ENCODE measurements around the gene VPS35L.

The VPS35L gene

DNA sequence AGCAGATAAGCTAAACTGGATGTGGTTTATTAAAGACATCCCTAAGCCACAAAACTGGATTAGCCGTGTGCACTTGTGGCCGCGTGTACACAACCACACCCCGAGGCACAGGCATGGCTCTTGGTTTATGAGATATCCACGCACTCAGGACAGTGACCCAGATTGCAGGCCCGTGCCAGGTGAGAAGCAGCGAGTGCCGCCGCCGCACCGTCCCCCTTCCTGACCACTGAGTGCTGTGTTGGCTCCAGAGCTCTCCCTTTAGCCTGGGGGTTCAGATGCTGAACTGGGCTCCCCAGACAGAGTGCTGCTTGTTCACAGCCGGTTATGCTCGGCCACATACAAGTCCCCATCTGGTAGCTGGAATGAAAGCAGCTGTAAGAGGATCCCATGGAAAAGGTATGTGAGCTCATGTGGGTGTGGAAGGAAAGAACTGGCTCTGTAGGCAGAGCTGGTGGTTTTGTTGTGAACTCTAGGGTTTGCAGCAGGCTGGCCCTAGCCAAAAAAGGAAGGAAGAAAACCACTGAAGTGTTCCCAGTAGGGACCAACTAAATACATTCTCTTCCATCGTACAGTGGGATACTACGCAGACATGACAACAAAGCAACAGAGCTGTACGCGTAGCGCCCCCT, 133.0 kb downstream of the VPS35L start:
- no peak overlapping the region for H3K4me3 ChIP-seq (ENCODE audit: low read depth, low read length)

DNA sequence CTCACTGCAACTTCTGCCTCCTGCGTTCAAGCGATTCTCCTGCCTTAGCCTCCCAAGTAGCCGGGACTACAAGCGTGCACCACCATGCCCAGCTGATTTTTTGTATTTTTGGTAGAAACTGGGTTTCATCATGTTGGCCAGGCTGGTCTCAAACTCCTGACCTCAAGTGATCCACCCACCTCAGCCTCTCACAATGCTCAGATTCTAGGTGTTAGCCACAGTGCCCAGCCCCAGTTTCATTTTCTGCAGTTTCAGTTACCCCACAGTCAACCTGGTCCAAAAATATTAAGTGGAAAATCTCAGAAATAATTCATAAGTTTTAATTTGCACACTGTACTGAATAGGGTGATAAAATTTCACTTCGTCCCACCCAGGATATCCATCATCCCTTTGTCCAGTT, 133.8 kb downstream of the VPS35L start:
- no peak overlapping the region for H3K4me3 ChIP-seq (ENCODE audit: low read depth, low read length)

DNA sequence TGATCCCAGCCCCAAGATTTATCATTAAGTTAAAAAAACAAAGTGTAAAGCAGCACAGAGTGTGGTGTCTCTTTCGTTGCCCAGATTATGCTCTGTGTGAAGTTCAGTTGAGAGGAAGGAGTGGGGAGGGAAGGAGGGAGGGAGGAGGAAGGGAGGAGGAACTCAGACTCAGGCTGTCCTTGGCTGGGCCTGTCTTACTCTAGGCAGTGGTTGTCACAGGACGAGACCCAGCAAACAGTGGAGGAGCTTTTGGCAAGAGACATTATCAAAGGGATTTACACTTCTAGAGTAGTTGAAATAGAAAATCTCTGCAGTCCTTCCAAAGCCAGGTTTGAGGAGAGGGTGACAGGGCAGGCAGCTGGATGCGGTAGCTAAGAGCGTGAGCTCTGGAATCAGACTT, 134.7 kb downstream of the VPS35L start:
- H3K4me3 ChIP-seq (ENCODE audit: low read depth, low read length) = no peak overlapping the region

DNA sequence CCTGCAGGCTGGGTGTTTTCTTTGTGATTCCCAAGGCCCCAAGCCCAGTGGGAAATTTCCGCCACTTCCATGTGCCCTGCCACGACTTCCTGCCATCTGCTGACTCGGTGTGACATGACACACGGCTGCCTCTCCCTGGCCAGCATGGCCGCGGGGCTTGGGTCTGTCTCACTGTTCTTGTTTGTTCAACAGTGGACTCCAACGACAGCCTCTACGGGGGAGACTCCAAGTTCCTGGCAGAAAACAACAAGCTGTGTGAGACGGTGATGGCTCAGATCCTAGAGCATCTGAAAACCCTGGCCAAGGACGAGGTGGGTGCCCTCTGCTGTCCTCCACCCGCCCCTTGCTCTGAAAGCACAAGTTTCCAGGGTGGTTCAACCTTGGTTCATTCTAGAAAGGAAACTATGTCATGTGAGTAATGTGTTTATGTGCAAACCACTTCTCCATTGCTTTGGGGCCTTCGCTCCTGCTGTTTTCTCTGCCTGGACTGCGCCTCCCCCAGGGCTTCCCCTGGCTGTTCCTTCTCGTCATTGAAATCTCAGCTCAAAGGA, 135.7 kb downstream of the VPS35L start:
- H3K4me3 ChIP-seq (ENCODE audit: low read depth, low read length) = no peak overlapping the region

DNA sequence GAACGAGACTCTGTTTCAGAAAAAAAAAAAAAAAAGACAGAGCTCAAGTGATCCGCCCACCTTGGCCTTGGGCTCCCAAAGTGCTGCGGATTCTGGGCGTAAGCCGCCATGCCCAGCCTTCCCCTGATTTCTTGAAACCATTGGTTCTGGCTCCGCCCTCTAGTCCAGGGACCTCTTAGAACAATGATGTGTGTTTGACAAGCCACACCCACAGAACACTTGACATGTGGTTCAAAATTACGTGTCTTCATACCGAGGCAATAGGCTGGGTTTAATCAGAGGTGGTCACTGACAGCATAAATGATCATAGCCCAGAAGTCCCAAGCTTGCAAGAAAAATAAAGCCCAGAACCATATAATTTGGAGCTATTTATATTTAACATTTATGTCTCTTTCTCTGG, 139.5 kb downstream of the VPS35L start:
- no peak overlapping the region for H3K4me3 ChIP-seq (ENCODE audit: low read depth, low read length)

DNA sequence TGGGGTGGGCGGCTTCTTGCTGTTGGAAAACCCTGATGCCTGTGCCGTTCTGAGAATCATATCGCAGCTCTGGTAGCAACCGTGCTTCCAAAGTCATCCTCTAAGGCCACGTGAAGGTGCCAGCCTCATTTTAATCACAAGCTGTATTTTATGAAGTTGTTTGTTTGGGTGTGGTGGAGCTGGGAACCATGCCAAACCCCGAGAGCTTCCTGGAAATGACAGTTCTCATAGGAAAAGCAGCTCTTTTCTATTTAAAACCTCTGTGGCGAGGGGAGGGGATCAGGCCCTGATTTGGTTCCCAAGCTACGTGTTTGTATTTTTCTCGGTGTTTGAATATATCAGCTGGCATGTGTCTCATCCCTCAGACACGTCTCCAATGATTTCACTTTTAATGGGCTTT, 140.8 kb downstream of the VPS35L start:
- H3K4me3 ChIP-seq (ENCODE audit: low read depth, low read length) = no peak overlapping the region

DNA sequence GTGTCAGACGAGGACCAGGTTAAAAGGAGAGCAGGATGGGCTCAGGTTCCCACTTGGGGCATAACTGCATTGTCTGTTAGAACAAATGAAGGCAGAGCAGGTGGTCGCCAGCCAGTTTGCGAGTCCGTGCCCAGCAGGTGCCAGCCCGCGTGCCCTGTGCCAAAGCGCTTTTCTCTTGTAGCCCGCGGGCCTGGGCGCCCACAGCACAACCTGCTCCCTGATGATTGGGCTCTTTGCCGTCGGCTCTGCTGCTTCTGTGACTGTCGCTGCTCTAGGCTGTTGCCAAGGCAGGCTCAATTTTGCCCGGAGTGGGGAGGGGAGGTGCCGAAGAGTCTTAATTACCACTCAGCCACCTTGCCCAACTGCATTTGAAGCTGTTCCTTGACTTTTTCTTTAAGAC, 141.5 kb downstream of the VPS35L start:
- no peak overlapping the region for H3K4me3 ChIP-seq (ENCODE audit: low read depth, low read length)

DNA sequence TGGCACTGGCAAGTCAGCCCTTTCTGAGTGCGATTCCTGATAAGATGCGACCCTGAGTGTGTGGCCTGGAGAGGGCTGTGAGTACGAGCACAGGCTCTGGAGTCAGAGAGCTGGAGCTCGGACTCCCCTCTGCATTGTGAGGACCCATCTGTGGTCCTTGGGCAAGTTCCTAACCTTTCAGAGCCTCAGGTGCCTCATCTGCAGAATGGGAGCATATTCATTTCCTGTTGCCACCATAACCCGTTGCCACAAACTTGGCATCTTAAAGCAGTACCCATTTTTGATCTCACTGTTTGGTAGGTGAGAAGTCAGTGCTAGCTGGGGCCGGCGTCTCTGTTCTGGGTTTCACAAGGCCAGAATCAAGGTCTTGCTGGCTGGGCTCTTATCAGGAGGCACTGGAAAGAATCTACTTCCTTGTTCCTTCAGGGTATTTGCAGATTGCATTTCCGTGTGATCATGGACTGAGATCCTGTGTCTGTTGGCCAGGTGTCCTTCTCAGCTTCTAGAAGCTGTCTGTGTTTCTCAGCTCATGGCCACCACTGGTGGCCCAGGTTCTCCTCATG, 142.3 kb downstream of the VPS35L start:
- no peak overlapping the region for H3K4me3 ChIP-seq (ENCODE audit: low read depth, low read length)

DNA sequence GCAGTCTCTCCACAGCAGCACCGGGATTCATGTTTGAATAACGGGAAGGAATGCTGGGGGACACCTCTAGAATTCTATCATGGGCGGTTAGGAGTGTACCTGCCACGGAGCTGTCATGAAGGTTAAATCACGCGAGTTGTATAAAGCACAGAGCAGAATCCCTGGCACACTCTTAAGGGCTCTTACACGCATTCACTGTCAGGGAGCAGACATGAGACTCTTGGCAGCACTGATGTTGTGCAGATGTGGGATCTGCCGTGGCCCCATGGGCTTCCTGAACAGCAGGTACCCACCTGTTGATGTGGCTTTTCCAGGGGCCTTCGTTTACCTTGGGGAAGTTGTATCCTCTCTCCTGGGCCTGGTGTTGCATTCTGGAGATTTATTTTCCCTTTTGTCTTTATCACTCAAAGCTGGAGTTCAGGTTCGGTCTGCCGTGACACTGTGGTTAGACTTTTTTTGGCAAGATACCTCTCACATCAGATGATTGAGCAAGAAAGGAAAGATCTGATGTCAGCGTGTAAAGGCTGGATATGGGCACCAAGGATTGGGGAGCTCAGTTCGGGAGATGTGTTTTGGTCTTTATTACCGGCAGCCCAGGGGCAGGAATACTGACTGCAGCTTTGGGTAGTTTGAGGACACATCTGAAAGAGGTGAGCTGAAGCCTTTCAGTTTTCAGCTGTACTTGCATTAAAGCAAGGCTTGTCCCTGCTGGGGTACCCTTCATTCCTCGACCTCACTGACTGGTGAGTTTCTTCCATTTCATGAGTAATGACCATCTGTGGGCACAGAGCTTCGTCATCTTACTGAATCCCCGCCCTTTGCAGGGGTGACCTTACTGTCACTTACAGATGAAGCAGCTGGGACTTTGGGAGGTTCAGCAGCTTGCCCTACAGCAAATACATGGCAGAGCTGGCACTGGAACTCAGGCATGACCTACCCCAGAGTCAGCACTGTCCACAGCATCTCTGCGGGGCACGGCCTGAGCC, 143.3 kb downstream of the VPS35L start:
- H3K4me3 ChIP-seq (ENCODE audit: low read depth, low read length) = no peak overlapping the region

DNA sequence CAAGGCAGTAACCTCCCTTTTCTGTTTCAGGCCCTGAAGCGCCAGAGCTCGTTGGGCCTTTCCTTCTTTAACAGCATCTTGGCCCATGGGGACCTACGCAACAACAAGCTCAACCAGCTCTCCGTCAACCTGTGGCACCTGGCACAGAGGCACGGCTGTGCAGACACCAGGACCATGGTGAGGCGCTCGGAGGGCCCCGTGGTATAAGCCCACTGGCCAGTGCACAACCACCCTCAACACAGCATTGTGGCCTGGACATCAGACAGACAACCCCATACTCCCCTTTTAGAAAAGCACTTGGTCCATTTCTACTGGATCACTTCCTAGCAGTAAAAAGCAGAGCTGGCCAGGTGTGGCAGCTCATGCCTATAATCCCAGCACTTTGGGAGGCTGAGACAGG, 144.0 kb downstream of the VPS35L start:
- H3K4me3 ChIP-seq (ENCODE audit: low read depth, low read length) = no peak overlapping the region

DNA sequence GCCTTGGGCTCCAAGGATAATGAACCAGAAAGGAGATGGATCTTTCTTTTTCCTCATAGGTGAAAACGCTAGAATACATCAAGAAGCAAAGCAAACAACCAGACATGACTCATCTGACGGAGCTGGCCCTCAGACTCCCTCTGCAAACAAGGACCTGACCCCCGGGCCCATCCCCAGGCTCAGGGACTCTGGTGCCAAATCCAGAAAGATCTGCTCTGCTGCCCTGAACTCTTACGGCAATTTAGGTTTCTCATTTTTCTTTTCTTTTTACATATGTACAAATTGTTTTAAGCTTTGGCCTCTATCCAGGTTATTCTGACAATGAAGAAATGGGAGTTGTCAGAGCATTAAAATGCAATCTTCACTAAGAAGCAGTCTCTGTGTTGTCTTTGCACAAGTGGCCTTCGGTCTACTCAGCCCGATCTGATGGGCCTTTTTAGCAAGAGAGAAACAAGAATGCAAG, 144.8 kb downstream of the VPS35L start:
- H3K4me3 ChIP-seq (ENCODE audit: low read depth, low read length) = no peak overlapping the region

DNA sequence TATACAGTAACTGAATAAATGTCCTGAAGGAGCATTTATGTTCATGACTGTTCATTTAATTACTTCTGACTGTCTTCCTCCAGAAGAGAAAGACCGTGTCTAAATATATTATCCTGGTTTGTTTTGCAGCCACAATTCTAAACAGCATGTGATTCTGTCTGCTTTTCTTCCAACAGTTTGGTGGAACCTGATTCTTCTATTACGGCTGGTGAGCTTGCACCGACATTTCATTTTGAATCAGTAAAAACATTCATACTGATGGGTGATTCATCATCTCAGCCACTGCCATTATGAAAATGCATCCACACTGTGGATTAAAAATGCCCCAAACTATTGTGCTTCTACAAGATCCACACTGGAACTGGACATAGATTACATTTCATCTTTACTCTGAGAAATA, 145.6 kb downstream of the VPS35L start:
- no peak overlapping the region for H3K4me3 ChIP-seq (ENCODE audit: low read depth, low read length)

DNA sequence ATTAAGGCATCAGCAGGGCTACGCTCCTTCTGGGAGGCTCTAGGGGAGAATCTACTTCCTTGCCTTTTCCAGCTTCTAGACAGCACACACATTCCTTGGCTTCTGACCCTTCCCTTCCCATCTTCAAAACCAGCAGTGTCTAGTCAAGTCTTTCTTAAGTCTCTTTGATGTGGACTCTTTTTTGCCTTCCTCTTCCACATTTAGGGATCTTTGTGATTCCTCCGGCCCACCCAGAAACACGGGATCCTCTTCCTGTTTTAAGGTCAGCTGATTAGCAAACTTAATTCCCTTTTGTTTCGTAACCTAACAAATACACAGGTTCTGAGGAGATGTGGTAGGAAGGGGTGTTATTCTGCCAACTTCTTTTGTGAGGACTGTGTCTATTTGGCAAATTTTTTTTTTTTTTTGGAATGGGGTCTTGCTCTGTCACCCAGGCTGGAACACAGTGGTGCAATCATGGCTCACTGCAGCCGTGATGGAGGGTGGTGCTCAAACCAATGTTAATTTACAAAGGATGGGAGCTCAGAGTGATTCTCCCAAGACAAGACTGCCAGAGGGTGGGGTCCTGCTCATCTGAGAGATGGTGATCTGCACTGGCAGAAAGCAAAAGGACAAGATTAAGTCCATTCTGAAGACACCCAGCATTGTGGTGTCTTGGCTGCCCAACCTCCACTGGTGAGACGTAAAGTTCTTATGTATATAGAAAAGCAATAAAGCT, 147.8 kb downstream of the VPS35L start:
- H3K4me3 ChIP-seq (ENCODE audit: low read depth, low read length) = no peak overlapping the region

DNA sequence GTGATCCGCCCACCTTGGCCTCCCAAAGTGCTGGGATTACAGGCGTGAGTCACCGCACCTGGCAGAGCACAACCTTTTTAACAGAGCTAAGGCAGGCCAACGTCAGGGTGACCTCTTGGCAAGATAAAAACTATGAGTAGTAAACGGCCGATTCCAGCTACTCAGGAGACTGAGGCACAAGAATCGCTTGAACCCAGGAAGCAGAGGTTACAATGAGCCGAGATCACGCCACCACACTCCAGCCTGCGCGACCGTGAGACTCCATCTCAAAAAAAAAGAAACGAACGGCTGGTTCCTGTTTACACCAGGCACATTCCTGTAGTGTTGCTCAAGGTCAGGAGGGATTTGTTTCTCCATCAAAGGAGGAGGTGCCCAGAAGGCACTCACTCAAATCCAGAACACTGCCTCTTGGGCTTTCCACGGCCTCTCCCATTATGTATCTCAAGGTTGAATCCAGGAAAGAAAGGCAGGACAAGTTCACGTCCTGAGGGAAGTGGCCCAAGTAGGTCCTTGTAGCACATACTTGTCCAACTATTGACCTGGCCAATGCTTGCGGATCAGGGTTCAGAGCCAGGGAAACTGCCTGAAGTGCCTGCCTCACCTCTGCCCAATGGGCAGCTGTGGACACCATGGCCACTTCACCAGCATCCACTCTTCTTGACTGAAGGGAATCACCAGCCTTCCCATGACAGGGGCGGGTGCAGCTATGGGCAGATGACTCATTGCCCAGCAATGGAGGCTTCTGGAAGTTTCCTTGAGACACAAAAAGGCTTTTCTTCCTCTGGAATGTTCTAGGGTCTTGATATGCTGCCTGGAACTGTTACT, 149.0 kb downstream of the VPS35L start:
- no peak overlapping the region for H3K4me3 ChIP-seq (ENCODE audit: low read depth, low read length)

DNA sequence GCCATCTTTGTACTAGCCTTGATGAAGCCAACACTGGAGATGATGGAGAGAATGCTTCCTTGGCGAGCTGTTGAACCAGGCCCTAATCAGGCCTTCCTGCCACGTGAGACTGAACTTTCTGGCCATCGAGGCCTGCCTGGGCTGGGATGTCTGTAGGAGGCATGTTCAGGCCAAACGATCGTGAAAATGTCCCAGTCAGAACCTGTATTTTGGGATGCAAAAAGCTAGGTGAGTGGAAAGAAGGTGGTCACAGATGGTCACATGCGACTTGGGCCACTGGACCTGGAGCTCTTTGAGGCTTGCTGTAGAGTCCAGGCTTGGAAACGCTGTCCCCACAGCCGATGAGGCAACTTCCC, 149.6 kb downstream of the VPS35L start:
- no peak overlapping the region for H3K4me3 ChIP-seq (ENCODE audit: low read depth, low read length)

DNA sequence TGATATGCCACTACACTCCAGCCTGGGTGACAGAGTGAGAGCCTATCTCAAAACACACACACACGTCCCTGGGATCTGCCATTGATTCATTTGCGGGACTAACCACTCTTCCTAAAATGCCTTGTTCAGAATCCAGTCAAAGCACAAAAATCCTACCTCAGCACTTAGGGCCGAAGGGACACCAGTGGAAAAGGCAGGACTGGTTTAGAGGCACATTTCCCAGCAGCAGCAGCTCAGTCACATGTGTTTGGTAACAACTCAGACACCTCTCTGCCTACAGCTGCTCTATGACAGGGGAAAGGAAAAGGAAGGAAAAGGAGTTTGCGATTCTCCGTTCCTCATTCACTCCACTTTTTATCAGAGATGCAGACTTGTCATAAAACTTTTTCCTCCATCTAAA, 150.3 kb downstream of the VPS35L start:
- H3K4me3 ChIP-seq (ENCODE audit: low read depth, low read length) = no peak overlapping the region

DNA sequence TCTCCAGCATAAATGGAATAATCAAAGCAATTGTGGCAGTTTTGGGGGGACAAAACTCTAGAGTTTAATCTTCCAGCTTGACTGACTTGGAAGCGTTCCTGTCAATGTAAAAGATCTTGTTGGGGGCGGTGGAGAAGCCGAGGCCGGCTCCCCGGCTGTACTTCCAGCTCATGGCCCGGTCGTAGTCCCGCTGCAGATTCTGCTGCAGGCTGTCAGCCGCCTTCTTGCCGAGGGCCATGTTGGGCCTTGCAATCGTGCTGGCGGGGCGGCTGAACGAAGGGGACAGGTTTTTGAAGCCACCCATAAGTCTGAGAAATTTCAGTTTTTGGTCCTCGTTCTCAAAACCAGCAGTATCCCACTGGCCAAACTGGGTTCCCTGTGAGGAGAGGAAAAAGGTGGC, 151.3 kb downstream of the VPS35L start:
- no peak overlapping the region for H3K4me3 ChIP-seq (ENCODE audit: low read depth, low read length)

DNA sequence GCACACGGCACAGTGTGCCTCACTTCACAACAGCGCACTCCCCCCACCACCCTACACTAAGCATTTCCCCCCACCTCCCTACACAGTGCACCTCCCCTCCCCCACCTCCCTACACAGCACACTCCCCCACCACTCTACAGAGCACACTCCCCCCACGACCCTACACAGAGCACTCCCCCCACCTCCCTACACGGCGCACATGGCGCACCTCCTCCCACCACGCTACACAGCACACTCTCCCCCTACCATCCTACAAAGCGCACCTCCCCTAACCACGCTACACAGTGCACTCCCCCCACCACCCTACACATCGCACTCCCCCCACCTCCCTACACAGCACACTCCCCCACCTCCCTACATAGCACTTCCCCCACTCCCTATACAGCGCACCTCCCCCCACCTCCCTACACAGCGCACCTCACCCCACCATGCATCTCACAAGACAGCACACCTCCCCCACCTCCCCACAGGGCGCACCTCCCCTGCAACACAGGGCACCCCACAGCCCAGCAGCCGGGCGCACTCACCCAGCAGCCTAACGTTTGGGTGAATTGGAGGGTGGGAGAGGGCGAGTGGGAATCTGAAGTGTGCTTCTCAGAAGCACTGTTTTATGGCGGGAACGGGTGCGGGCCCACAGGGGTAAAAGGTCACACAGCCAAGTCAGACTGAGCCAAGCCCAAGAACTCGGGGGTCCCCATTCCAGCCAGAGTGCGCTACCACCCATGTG, 152.2 kb downstream of the VPS35L start:
- no peak overlapping the region for H3K4me3 ChIP-seq (ENCODE audit: low read depth, low read length)

All from iPS-11a (cell line).